RWPE1 (cell line): ENCODE data around the gene MT1E.

Source experiments
- CTCF ChIA-PET: fragments of 350-600 bp; sonication (Branson Sonifier 250); formaldehyde crosslinking; extraction: SDS; loops from one replicate; lab custom pipeline; 2021; lab: Yijun Ruan, JAX
- POLR2A ChIA-PET: fragments of 400-600 bp; formaldehyde crosslinking; extraction: SDS; loops from one replicate; lab custom pipeline; 2020; ENCODE audit warnings: antibody characterized with exemption; ENCODE audit not compliant: low non-redundant PET; lab: Yijun Ruan, JAX
- DNase-seq: peaks from one replicate; pipeline ENCODE4 v3.0.0; 2012; ENCODE audit warnings: low spot score
- H3K27ac ChIP-seq: fragments of 450-650 bp; 2 replicates; pipeline ENCODE4 v1.5.1; 2017
- CTCF ChIP-seq: fragments of 450-650 bp; conservative IDR thresholded peaks from 2 replicates; pipeline ENCODE4 v1.5.1; 2017; ENCODE audit warnings: low read depth, mild to moderate bottlenecking

MT1E gene

DNA sequence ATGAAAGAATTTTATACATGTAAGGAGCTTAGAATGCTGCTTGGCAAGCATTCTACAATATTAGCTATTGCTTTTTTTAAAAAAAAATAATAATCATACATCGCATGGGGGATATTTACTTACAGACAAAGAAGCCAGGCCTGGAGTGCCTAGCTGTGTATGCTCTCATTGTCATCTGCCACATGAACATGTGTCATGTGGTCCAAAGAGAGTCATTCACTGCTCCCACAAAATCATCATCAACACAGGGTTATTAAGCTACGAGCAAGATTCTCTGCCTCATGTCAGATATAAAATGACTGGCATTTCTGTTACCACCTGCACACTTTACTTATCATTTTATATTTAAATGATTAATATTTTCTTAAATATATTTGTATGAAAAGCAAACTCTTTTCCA lies 1.9 kb upstream of the MT1E start:
- TF ChIP-seq CTCF, result no peak
- DNase-seq, result no peak
- H3K27ac ChIP-seq, result no peak overlapping the region
- POLR2A ChIA-PET, result interaction anchor here (0.8 kb wide), 1 partner anchor 18 kb away, joined by 3 read pairs; no protein-coding TSS in a partner anchor
- CTCF ChIA-PET, result interaction anchor here (0.7 kb wide), 1 partner anchor 14 kb away, joined by 3 read pairs; no protein-coding TSS in a partner anchor

- DNase-seq, result no peak
- no peak for TF ChIP-seq CTCF
- H3K27ac ChIP-seq, result peak overlapping the region; percentile 90
- ChIA-PET POLR2A (interaction anchor here (0.7 to 2.4 kb wide), 6 partner anchors 15 to 63 kb away, joined by 4 to 14 read pairs (median 7); partner anchors contain the start of gene MT2A), CTCF (interaction anchor here (0.6 to 1.1 kb wide), 3 partner anchors 25 to 76 kb away, joined by 3 to 5 read pairs (median 3); no protein-coding TSS in a partner anchor)
Measured at GRCh38 chr16:56625943-56626654, 518 bp downstream of the MT1E start.

DNA sequence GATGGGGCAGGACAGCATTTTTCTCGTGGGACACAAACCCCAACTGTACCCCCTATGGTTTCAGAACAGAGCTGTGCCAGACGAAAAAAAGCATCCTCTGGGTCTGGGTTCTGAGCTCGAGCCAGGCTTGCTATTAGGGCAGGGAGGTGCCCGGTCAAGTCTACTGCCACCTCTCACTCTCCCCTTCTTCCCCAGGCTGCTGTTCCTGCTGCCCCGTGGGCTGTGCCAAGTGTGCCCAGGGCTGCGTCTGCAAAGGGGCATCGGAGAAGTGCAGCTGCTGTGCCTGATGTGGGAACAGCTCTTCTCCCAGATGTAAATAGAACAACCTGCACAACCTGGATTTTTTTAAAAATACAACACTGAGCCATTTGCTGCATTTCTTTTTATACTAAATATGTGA lies 1.1 kb downstream of the MT1E start:
- H3K27ac ChIP-seq, result peak overlapping the region; percentile 90
- no peak for TF ChIP-seq CTCF
- no peak for DNase-seq
- ChIA-PET CTCF (interaction anchor here (0.7 to 0.9 kb wide), 2 partner anchors 47 to 75 kb away, joined by 3 read pairs; no protein-coding TSS in a partner anchor), POLR2A (interaction anchor here (0.7 to 2.4 kb wide), 3 partner anchors 12 to 20 kb away, joined by 3 to 14 read pairs (median 11); no protein-coding TSS in a partner anchor)

GRCh38 chr16:56628486-56629350 lies 3.1 kb downstream of the MT1E start:
- POLR2A ChIA-PET, result interaction anchor here (0.6 kb wide), 1 partner anchor 1520 kb away, joined by 3 read pairs; no protein-coding TSS in a partner anchor
- CTCF ChIA-PET, result no interaction called here
- TF ChIP-seq CTCF, result no peak
- H3K27ac ChIP-seq, result peak overlapping the region; percentile 90
- DNase-seq, result no peak

DNA sequence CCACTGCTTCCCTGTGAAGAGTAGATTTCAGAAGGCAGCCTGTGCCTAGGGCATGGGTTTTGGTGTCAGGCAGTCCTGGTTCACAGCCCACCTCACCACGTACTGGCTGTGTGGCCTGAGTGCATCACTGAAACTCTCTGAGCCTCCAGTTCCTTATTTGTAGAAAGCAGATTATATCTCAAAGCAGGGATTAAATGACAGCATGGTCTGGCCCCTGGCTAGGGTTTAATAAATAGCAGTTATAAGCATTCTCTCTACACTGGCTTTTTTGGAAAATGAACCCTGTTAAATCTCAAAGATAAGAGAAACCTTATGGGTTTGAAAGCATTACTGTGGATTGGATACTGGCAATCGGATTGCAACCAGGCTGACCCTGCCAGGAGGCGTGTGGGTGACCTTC lies 4.0 kb downstream of the MT1E start:
- ChIA-PET POLR2A (no interaction called here), CTCF (no interaction called here)
- TF ChIP-seq CTCF, result no peak
- no peak for DNase-seq
- peak overlapping the region; percentile 90 for H3K27ac ChIP-seq

DNA sequence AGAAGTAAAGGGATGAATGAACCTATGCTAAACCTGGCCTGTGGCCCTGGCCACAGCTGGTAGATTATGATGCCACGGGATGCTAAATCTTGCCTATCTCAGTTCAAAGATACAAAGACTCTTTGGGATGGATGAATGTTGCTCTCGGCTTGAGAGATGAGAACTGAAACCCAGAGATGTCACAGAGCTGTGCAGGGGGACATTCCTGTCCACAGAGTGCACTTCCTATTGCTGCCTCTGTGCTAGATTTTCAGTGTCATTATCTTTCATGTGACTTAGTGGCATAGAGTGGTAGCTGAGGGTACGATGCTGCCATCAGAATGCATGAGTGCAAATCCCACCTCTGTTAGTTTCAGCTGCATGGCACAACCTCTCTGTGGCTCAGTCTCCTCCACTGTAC lies 4.6 kb downstream of the MT1E start:
- ChIA-PET POLR2A (no interaction called here), CTCF (interaction anchor here (0.6 to 1.1 kb wide), 2 partner anchors 44 to 72 kb away, joined by 3 read pairs; no protein-coding TSS in a partner anchor)
- TF ChIP-seq CTCF, result no peak
- peak overlapping the region; percentile 90; the same call in 1 of the 2 replicates for H3K27ac ChIP-seq
- no peak for DNase-seq
